Left cardiac atrium (tissue), 4 donors: ENCODE data around the gene RNF125. TPM values are rescaled to one million over a fixed set of nuclear protein-coding genes. Genes with fewer than 3 reads are reported as not detected.
"Not testable (repeated sequence)": the region's sequence is repeated elsewhere in the genome, so short reads cannot be mapped to it uniquely, and the experiment has no call there.

Experiments used
- ATAC-seq, 2 donors: fragments of 200-7000 bp; cut with Tn5 transposase; one replicate each; pipeline ENCODE4 v1.9.1; 2020; ENCODE audit warnings: mild to moderate bottlenecking in 2 of 2, moderate library complexity in 2 of 2
- DNase-seq: peaks from one replicate; pipeline ENCODE4 v3.0.0-alpha.2; 2020
- intact Hi-C, 2 donors: fragments of 100-400 bp; cut with DNase I; formaldehyde crosslinking; loops; one replicate each; pipeline versions ENCODE4 v1.14.1 to v1.15.1; 2022 to 2023
- total RNA-seq, 2 donors: library from RNA; stranded (reverse); fragmentation: NEBNext Ultra II Directional; extraction: Animal tissue kit (Norgen Biotek cat#: 25700); gene quantifications; one replicate each; pipeline ENCODE4 v1.2.1, GENCODE V29; 2021
- donor health status: DM: no; HTN: yes; CAD: no.
- donor health status: DM: no; HTN: yes; CAD: no; lungs with severe emphysema.
- donor health status: DM: yes; HTN: yes; CAD: no.
- donor health status: Dilated cardiomyopathy.

Gene RNF125
- total RNA-seq, 2 donors from 2014 or later = 3.5 to 5.1 TPM

- peak in 1 of 2 donors; percentile 9 for ATAC-seq
- not testable (repeated sequence) for DNase-seq
- intact Hi-C loops = loop anchor here in 1 of 2 donors (10.0 kb wide), 1 partner anchor 55 kb away; no protein-coding TSS in a partner anchor
Measured at GRCh38 chr18:32019949-32020625, 1.5 kb downstream of the RNF125 start.

GRCh38 chr18:32021756-32022564, 3.3 kb downstream of the RNF125 start:
- no peak for ATAC-seq
- no peak for DNase-seq
- intact Hi-C loops = loop anchor here in 1 of 2 donors (10.0 kb wide), 1 partner anchor 53 kb away; no protein-coding TSS in a partner anchor

- intact Hi-C loops = loop anchor here in 1 of 2 donors (10.0 kb wide), 1 partner anchor 49 kb away; no protein-coding TSS in a partner anchor
- no peak for ATAC-seq
Measured at GRCh38 chr18:32025744-32026143, 7.1 kb downstream of the RNF125 start.

GRCh38 chr18:32026491-32027086, 8.0 kb downstream of the RNF125 start:
- intact Hi-C loops = loop anchor here in 1 of 2 donors (10.0 kb wide), 1 partner anchor 48 kb away; no protein-coding TSS in a partner anchor
- ATAC-seq (no peak), DNase-seq (no peak)

More at GRCh38 chr18:32025744-32026143, 7.1 kb downstream of the RNF125 start:
- no peak for DNase-seq

GRCh38 chr18:32029558-32029957, 10.9 kb downstream of the RNF125 start:
- no peak for ATAC-seq
- DNase-seq = no peak
- intact Hi-C loops = loop anchor here in 1 of 2 donors (10.0 kb wide), 1 partner anchor 45 kb away; no protein-coding TSS in a partner anchor

GRCh38 chr18:32032609-32033008, 14.0 kb downstream of the RNF125 start:
- intact Hi-C loops = no loop called here
- no peak for DNase-seq
- no peak for ATAC-seq

GRCh38 chr18:32036506-32037180, 18.0 kb downstream of the RNF125 start:
- intact Hi-C loops = no loop called here
- ATAC-seq = no peak
- no peak for DNase-seq

GRCh38 chr18:32037616-32038015, 19.0 kb downstream of the RNF125 start:
- no peak for ATAC-seq
- DNase-seq = no peak
- intact Hi-C loops = no loop called here

GRCh38 chr18:32040936-32041335, 22.3 kb downstream of the RNF125 start:
- no peak for DNase-seq
- intact Hi-C loops = no loop called here
- peak in 1 of 2 donors; percentile 50 for ATAC-seq

- ATAC-seq = no peak
- DNase-seq = no peak
- intact Hi-C loops = no loop called here
Measured at GRCh38 chr18:32042337-32042736, 23.7 kb downstream of the RNF125 start.

- DNase-seq (peak; percentile 55), ATAC-seq (peak; percentile 74 to 87)
- intact Hi-C loops = no loop called here
Measured at GRCh38 chr18:32048507-32049091, 30.0 kb downstream of the RNF125 start.

- peak; percentile 72 to 76 for ATAC-seq
- intact Hi-C loops = no loop called here
- DNase-seq = peak; percentile 43
Measured at GRCh38 chr18:32049393-32050171, 31.0 kb downstream of the RNF125 start.

- DNase-seq = no peak
- intact Hi-C loops = no loop called here
- no peak for ATAC-seq
Measured at GRCh38 chr18:32056613-32057358, 38.2 kb downstream of the RNF125 start.

GRCh38 chr18:32057624-32058165, 39.1 kb downstream of the RNF125 start:
- DNase-seq = no peak
- intact Hi-C loops = no loop called here
- ATAC-seq = no peak

GRCh38 chr18:32060026-32060425, 41.4 kb downstream of the RNF125 start:
- DNase-seq = no peak
- intact Hi-C loops = no loop called here
- no peak for ATAC-seq

- DNase-seq = no peak
- no peak for ATAC-seq
- intact Hi-C loops = no loop called here
Measured at GRCh38 chr18:32067375-32068167, 48.9 kb downstream of the RNF125 start.
